ENCODE results near the gene PAPOLA.

The PAPOLA gene

GRCh38 chr14:96592591-96593386 is 90.6 kb downstream of the PAPOLA start:
- H3K36me3 Mint-ChIP-seq (ENCODE audit: low read depth), result no peaks in the 10 kb centered on the region
- no peaks in the 10 kb centered on the region for H3K9me3 Mint-ChIP-seq
- no peak overlapping the region for H3K27ac Mint-ChIP-seq
- peaks cover 21% of the 10 kb centered on the region for H3K27me3 Mint-ChIP-seq (ENCODE audit: low read depth)
- H3K4me1 Mint-ChIP-seq (ENCODE audit: low read depth), result peaks cover 7% of the 10 kb centered on the region
- peak overlapping the region; percentile 67 for H3K4me3 Mint-ChIP-seq

GRCh38 chr14:96594961-96595360 is 92.8 kb downstream of the PAPOLA start:
- H3K4me1 Mint-ChIP-seq (ENCODE audit: low read depth), result peaks cover 7% of the 10 kb centered on the region
- H3K4me3 Mint-ChIP-seq, result no peak overlapping the region
- no peaks in the 10 kb centered on the region for H3K36me3 Mint-ChIP-seq (ENCODE audit: low read depth)
- H3K9me3 Mint-ChIP-seq, result no peaks in the 10 kb centered on the region
- no peak overlapping the region for H3K27ac Mint-ChIP-seq
- peaks cover 12% of the 10 kb centered on the region for H3K27me3 Mint-ChIP-seq (ENCODE audit: low read depth)

GRCh38 chr14:96597680-96598079 is 95.5 kb downstream of the PAPOLA start:
- no peak overlapping the region for H3K27ac Mint-ChIP-seq
- H3K9me3 Mint-ChIP-seq, result no peaks in the 10 kb centered on the region
- H3K27me3 Mint-ChIP-seq (ENCODE audit: low read depth), result no peaks in the 10 kb centered on the region
- H3K4me3 Mint-ChIP-seq, result no peak overlapping the region
- peaks cover 15% of the 10 kb centered on the region for H3K4me1 Mint-ChIP-seq (ENCODE audit: low read depth)
- no peaks in the 10 kb centered on the region for H3K36me3 Mint-ChIP-seq (ENCODE audit: low read depth)

- Mint-ChIP-seq H3K4me1 (ENCODE audit: low read depth) (peaks cover 12% of the 10 kb centered on the region), H3K36me3 (ENCODE audit: low read depth) (no peaks in the 10 kb centered on the region), H3K27ac (no peak overlapping the region), H3K4me3 (no peak overlapping the region), H3K27me3 (ENCODE audit: low read depth) (no peaks in the 10 kb centered on the region), H3K9me3 (no peaks in the 10 kb centered on the region)
These were observed 96.2 kb downstream of the PAPOLA start for GRCh38 chr14:96598332-96598928.

GRCh38 chr14:96599076-96599475 is 96.9 kb downstream of the PAPOLA start:
- Mint-ChIP-seq H3K27ac (no peak overlapping the region), H3K27me3 (ENCODE audit: low read depth) (no peaks in the 10 kb centered on the region), H3K36me3 (ENCODE audit: low read depth) (no peaks in the 10 kb centered on the region), H3K4me1 (ENCODE audit: low read depth) (peaks cover 12% of the 10 kb centered on the region), H3K4me3 (no peak overlapping the region), H3K9me3 (no peaks in the 10 kb centered on the region)

GRCh38 chr14:96602186-96602585 is 100.0 kb downstream of the PAPOLA start:
- Mint-ChIP-seq H3K27ac (no peak overlapping the region), H3K27me3 (ENCODE audit: low read depth) (no peaks in the 10 kb centered on the region), H3K4me3 (no peak overlapping the region), H3K4me1 (ENCODE audit: low read depth) (peaks cover 12% of the 10 kb centered on the region), H3K9me3 (no peaks in the 10 kb centered on the region), H3K36me3 (ENCODE audit: low read depth) (no peaks in the 10 kb centered on the region)

GRCh38 chr14:96603350-96604255 is 101.4 kb downstream of the PAPOLA start:
- no peaks in the 10 kb centered on the region for H3K9me3 Mint-ChIP-seq
- H3K4me3 Mint-ChIP-seq, result no peak overlapping the region
- H3K27ac Mint-ChIP-seq, result no peak overlapping the region
- no peaks in the 10 kb centered on the region for H3K36me3 Mint-ChIP-seq (ENCODE audit: low read depth)
- no peaks in the 10 kb centered on the region for H3K27me3 Mint-ChIP-seq (ENCODE audit: low read depth)
- H3K4me1 Mint-ChIP-seq (ENCODE audit: low read depth), result peaks cover 12% of the 10 kb centered on the region

- peaks cover 10% of the 10 kb centered on the region for H3K27me3 Mint-ChIP-seq (ENCODE audit: low read depth)
- no peaks in the 10 kb centered on the region for H3K9me3 Mint-ChIP-seq
- no peaks in the 10 kb centered on the region for H3K36me3 Mint-ChIP-seq (ENCODE audit: low read depth)
- H3K4me3 Mint-ChIP-seq, result no peak overlapping the region
- no peak overlapping the region for H3K27ac Mint-ChIP-seq
- H3K4me1 Mint-ChIP-seq (ENCODE audit: low read depth), result no peaks in the 10 kb centered on the region
These were observed 112.3 kb downstream of the PAPOLA start for GRCh38 chr14:96614481-96614881.

GRCh38 chr14:96616161-96616721 is 114.1 kb downstream of the PAPOLA start:
- no peaks in the 10 kb centered on the region for H3K4me1 Mint-ChIP-seq (ENCODE audit: low read depth)
- H3K9me3 Mint-ChIP-seq, result no peaks in the 10 kb centered on the region
- H3K27ac Mint-ChIP-seq, result no peak overlapping the region
- peaks cover 3% of the 10 kb centered on the region for H3K27me3 Mint-ChIP-seq (ENCODE audit: low read depth)
- H3K36me3 Mint-ChIP-seq (ENCODE audit: low read depth), result no peaks in the 10 kb centered on the region
- H3K4me3 Mint-ChIP-seq, result no peak overlapping the region

Measured in T-helper 1 cell treated with Interleukin-12 subunit alpha and Interleukin-12 subunit beta and Interleukin-4 antibody, amounts not matched to agents 30 μg/mL and 1 μg/mL, for 36 hours (primary cell).